Measurements from ENCODE around the gene SLC7A6.

SLC7A6 gene

GRCh38 chr16:68332411-68333121 is 68.2 kb downstream of the SLC7A6 start:
- Histone ChIP-seq H3K9me3 (no peaks in the 10 kb centered on the region), H3K27me3 (ENCODE audit: low read depth) (no peaks in the 10 kb centered on the region), H3K36me3 (replicated peaks) (peaks cover 61% of the 10 kb centered on the region), H3K4me3 (no peak overlapping the region), H3K4me1 (peaks cover 2% of the 10 kb centered on the region)
- in situ Hi-C loops (cut with MboI; ENCODE audit: low sequenced_read_pairs): no loop called here
- no peak for DNase-seq (ENCODE audit: low spot score in 2 of 2)

- H3K4me3 ChIP-seq: no peak overlapping the region
- no peak for DNase-seq (ENCODE audit: low spot score in 2 of 2)
- peaks cover 73% of the 10 kb centered on the region for H3K36me3 ChIP-seq (replicated peaks)
- no peaks in the 10 kb centered on the region for H3K4me1 ChIP-seq
- in situ Hi-C loops (cut with MboI; ENCODE audit: low sequenced_read_pairs): no loop called here
- no peaks in the 10 kb centered on the region for H3K9me3 ChIP-seq
- no peaks in the 10 kb centered on the region for H3K27me3 ChIP-seq (ENCODE audit: low read depth)
Observed at GRCh38 chr16:68335175-68335574, 70.8 kb downstream of the SLC7A6 start.

- peaks cover 81% of the 10 kb centered on the region for H3K36me3 ChIP-seq (replicated peaks)
- no peak for DNase-seq (ENCODE audit: low spot score in 2 of 2)
- H3K4me3 ChIP-seq: no peak overlapping the region
- H3K4me1 ChIP-seq: peaks cover 6% of the 10 kb centered on the region
- H3K9me3 ChIP-seq: no peaks in the 10 kb centered on the region
- in situ Hi-C loops (cut with MboI; ENCODE audit: low sequenced_read_pairs): no loop called here
- no peaks in the 10 kb centered on the region for H3K27me3 ChIP-seq (ENCODE audit: low read depth)
Observed at GRCh38 chr16:68338326-68339119, 74.2 kb downstream of the SLC7A6 start.

GRCh38 chr16:68339214-68339613 is 74.9 kb downstream of the SLC7A6 start:
- H3K4me3 ChIP-seq: no peak overlapping the region
- H3K9me3 ChIP-seq: no peaks in the 10 kb centered on the region
- H3K27me3 ChIP-seq (ENCODE audit: low read depth): no peaks in the 10 kb centered on the region
- H3K4me1 ChIP-seq: peaks cover 6% of the 10 kb centered on the region
- DNase-seq (ENCODE audit: low spot score in 2 of 2): no peak
- in situ Hi-C loops (cut with MboI; ENCODE audit: low sequenced_read_pairs): no loop called here
- H3K36me3 ChIP-seq (replicated peaks): peaks cover 80% of the 10 kb centered on the region

- Histone ChIP-seq H3K4me3 (no peak overlapping the region), H3K9me3 (no peaks in the 10 kb centered on the region), H3K4me1 (peaks cover 6% of the 10 kb centered on the region), H3K27me3 (ENCODE audit: low read depth) (no peaks in the 10 kb centered on the region), H3K36me3 (replicated peaks) (peaks cover 92% of the 10 kb centered on the region)
- in situ Hi-C loops (cut with MboI; ENCODE audit: low sequenced_read_pairs): no loop called here
- peak; percentile 39 to 59 for DNase-seq (ENCODE audit: low spot score in 2 of 2)
Observed at GRCh38 chr16:68342620-68343019, 78.3 kb downstream of the SLC7A6 start.

- H3K36me3 ChIP-seq (replicated peaks): peaks cover 90% of the 10 kb centered on the region
- peaks cover 6% of the 10 kb centered on the region for H3K4me1 ChIP-seq
- no peak for DNase-seq (ENCODE audit: low spot score in 2 of 2)
- in situ Hi-C loops (cut with MboI; ENCODE audit: low sequenced_read_pairs): no loop called here
- no peaks in the 10 kb centered on the region for H3K27me3 ChIP-seq (ENCODE audit: low read depth)
- no peak overlapping the region for H3K4me3 ChIP-seq
- H3K9me3 ChIP-seq: no peaks in the 10 kb centered on the region
Observed at GRCh38 chr16:68343137-68343536, 78.8 kb downstream of the SLC7A6 start.

GRCh38 chr16:68344252-68344651 is 79.9 kb downstream of the SLC7A6 start:
- no peak for DNase-seq (ENCODE audit: low spot score in 2 of 2)
- peaks cover 6% of the 10 kb centered on the region for H3K4me1 ChIP-seq
- in situ Hi-C loops (cut with MboI; ENCODE audit: low sequenced_read_pairs): no loop called here
- peaks cover 85% of the 10 kb centered on the region for H3K36me3 ChIP-seq (replicated peaks)
- no peak overlapping the region for H3K4me3 ChIP-seq
- H3K9me3 ChIP-seq: no peaks in the 10 kb centered on the region
- no peaks in the 10 kb centered on the region for H3K27me3 ChIP-seq (ENCODE audit: low read depth)

GRCh38 chr16:68345351-68345810 is 81.1 kb downstream of the SLC7A6 start:
- in situ Hi-C loops (cut with MboI; ENCODE audit: low sequenced_read_pairs): no loop called here
- no peaks in the 10 kb centered on the region for H3K27me3 ChIP-seq (ENCODE audit: low read depth)
- peaks cover 84% of the 10 kb centered on the region for H3K36me3 ChIP-seq (replicated peaks)
- no peak overlapping the region for H3K4me3 ChIP-seq
- no peak for DNase-seq (ENCODE audit: low spot score in 2 of 2)
- H3K4me1 ChIP-seq: peaks cover 6% of the 10 kb centered on the region
- H3K9me3 ChIP-seq: no peaks in the 10 kb centered on the region

GRCh38 chr16:68345958-68346635 is 81.8 kb downstream of the SLC7A6 start:
- no peak for DNase-seq (ENCODE audit: low spot score in 2 of 2)
- Histone ChIP-seq H3K9me3 (no peaks in the 10 kb centered on the region), H3K36me3 (replicated peaks) (peaks cover 82% of the 10 kb centered on the region), H3K4me3 (no peak overlapping the region), H3K4me1 (peaks cover 6% of the 10 kb centered on the region), H3K27me3 (ENCODE audit: low read depth) (no peaks in the 10 kb centered on the region)
- in situ Hi-C loops (cut with MboI; ENCODE audit: low sequenced_read_pairs): no loop called here

- H3K4me1 ChIP-seq: peaks cover 6% of the 10 kb centered on the region
- no peaks in the 10 kb centered on the region for H3K27me3 ChIP-seq (ENCODE audit: low read depth)
- no peak overlapping the region for H3K4me3 ChIP-seq
- no peaks in the 10 kb centered on the region for H3K9me3 ChIP-seq
- no peak for DNase-seq (ENCODE audit: low spot score in 2 of 2)
- in situ Hi-C loops (cut with MboI; ENCODE audit: low sequenced_read_pairs): no loop called here
- peaks cover 80% of the 10 kb centered on the region for H3K36me3 ChIP-seq (replicated peaks)
Observed at GRCh38 chr16:68346892-68347480, 82.7 kb downstream of the SLC7A6 start.

- no peaks in the 10 kb centered on the region for H3K9me3 ChIP-seq
- no peak for DNase-seq (ENCODE audit: low spot score in 2 of 2)
- H3K4me3 ChIP-seq: no peak overlapping the region
- in situ Hi-C loops (cut with MboI; ENCODE audit: low sequenced_read_pairs): no loop called here
- H3K4me1 ChIP-seq: peaks cover 3% of the 10 kb centered on the region
- peaks cover 78% of the 10 kb centered on the region for H3K36me3 ChIP-seq (replicated peaks)
- no peaks in the 10 kb centered on the region for H3K27me3 ChIP-seq (ENCODE audit: low read depth)
Observed at GRCh38 chr16:68347605-68348004, 83.3 kb downstream of the SLC7A6 start.

GRCh38 chr16:68348639-68349445 is 84.5 kb downstream of the SLC7A6 start:
- no peaks in the 10 kb centered on the region for H3K4me1 ChIP-seq
- H3K9me3 ChIP-seq: no peaks in the 10 kb centered on the region
- in situ Hi-C loops (cut with MboI; ENCODE audit: low sequenced_read_pairs): no loop called here
- no peak overlapping the region for H3K4me3 ChIP-seq
- H3K27me3 ChIP-seq (ENCODE audit: low read depth): no peaks in the 10 kb centered on the region
- no peak for DNase-seq (ENCODE audit: low spot score in 2 of 2)
- peaks cover 77% of the 10 kb centered on the region for H3K36me3 ChIP-seq (replicated peaks)

GRCh38 chr16:68349838-68350410 is 85.6 kb downstream of the SLC7A6 start:
- no peak for DNase-seq (ENCODE audit: low spot score in 2 of 2)
- in situ Hi-C loops (cut with MboI; ENCODE audit: low sequenced_read_pairs): no loop called here
- no peak overlapping the region for H3K4me3 ChIP-seq
- no peaks in the 10 kb centered on the region for H3K9me3 ChIP-seq
- H3K4me1 ChIP-seq: no peaks in the 10 kb centered on the region
- peaks cover 78% of the 10 kb centered on the region for H3K36me3 ChIP-seq (replicated peaks)
- no peaks in the 10 kb centered on the region for H3K27me3 ChIP-seq (ENCODE audit: low read depth)
